Sigmoid colon (tissue), 7 donors: ENCODE data around the gene ASAP2. TPM values are rescaled to one million over a fixed set of nuclear protein-coding genes. Genes with fewer than 3 reads are reported as not detected.

Experiments used
- DNase-seq: peaks from one replicate; pipeline ENCODE4 v3.0.0-alpha.2; 2019
- H3K27ac ChIP-seq, 4 donors: fragments of 200-600 bp; sonication (generic); one replicate each; pipeline ENCODE4 v1.5.1; 2016 to 2019; ENCODE audit warnings: mild to moderate bottlenecking in 1 of 4
- H3K27me3 ChIP-seq, 3 donors: fragments of 200-600 bp; sonication (generic); one replicate each; pipeline ENCODE4 v1.5.1; 2019; ENCODE audit warnings: mild to moderate bottlenecking in 1 of 3
- H3K36me3 ChIP-seq, 4 donors: fragments of 200-600 bp; sonication (generic); one replicate each; pipeline ENCODE4 v1.5.1; 2016 to 2019
- H3K4me1 ChIP-seq, 4 donors: fragments of 200-600 bp; sonication (generic); one replicate each; pipeline ENCODE4 v1.5.1; 2017 to 2019
- H3K4me3 ChIP-seq, 4 donors: fragments of 200-600 bp; sonication (generic); one replicate each; pipeline ENCODE4 v1.5.1; 2017 to 2019; ENCODE audit warnings: mild to moderate bottlenecking in 2 of 4, moderate library complexity in 1 of 4
- H3K9me3 ChIP-seq, 4 donors: fragments of 200-600 bp in 3 of 4; sonication (generic) in 3 of 4; one replicate each; pipeline versions ENCODE4 v1.5.1 to v1.6.1; 2013 to 2019
- EP300 ChIP-seq, 4 donors: sonication (generic); formaldehyde crosslinking; IDR thresholded peaks; one replicate each; pipeline ENCODE4 v1.6.1; 2017; ENCODE audit warnings: antibody characterized with exemption in 4 of 4
- POLR2A ChIP-seq, 2 donors: fragments of 450-650 bp; IDR thresholded peaks; one replicate each; pipeline ENCODE4 v1.6.1; 2016; ENCODE audit warnings: antibody characterized with exemption in 2 of 2, mild to moderate bottlenecking in 2 of 2, moderate library complexity in 2 of 2
- POLR2AphosphoS5 ChIP-seq, 4 donors: sonication (generic); formaldehyde crosslinking; IDR thresholded peaks; one replicate each; pipeline ENCODE4 v1.6.1; 2017; ENCODE audit warnings: antibody characterized with exemption in 4 of 4
- WGBS, 2 donors: extraction: QIAGEN DNeasy Blood & Tissue Kit; methylation state at CpG; one replicate each; pipeline ENCODE4 v1.1.7; 2013; 5-methylcytosine and 5-hydroxymethylcytosine counted together
- intact Hi-C: fragments of 100-400 bp; cut with DNase I; formaldehyde crosslinking; loops from one replicate; pipeline ENCODE4 v1.15.1; 2023
- polyA plus RNA-seq, 3 donors: library from polyadenylated mRNA; stranded (reverse); fragments of 200-250 nt; gene quantifications; one replicate each; pipeline ENCODE4 v1.2.3, GENCODE V29; 2013
- total RNA-seq, 4 donors: library from RNA; depleted of rRNA; stranded (reverse); fragments of >200 nt; gene quantifications; one replicate each; pipeline ENCODE4 v1.1.0, GENCODE V29; 2016
- TF ChIP-seq, protein P1 (sequence below), 4 experiments: fragments of 450-650 bp in 3 of 4; fragments of 200-600 bp in 1 of 4; IDR thresholded peaks; one replicate each; pipeline ENCODE4 v1.5.1; 2016 to 2019; ENCODE audit warnings: antibody characterized with exemption in 4 of 4, mild to moderate bottlenecking in 3 of 4, moderate library complexity in 2 of 4
- donor health status: healthy with polysubstance abuse.
- donor health status: Bipolar disorder and iron deficiency.
- donor health status: healthy.

ASAP2 gene
- total and polyA plus RNA-seq, 7 donors = 15.1 to 56.5 (median 25.8) TPM

DNA sequence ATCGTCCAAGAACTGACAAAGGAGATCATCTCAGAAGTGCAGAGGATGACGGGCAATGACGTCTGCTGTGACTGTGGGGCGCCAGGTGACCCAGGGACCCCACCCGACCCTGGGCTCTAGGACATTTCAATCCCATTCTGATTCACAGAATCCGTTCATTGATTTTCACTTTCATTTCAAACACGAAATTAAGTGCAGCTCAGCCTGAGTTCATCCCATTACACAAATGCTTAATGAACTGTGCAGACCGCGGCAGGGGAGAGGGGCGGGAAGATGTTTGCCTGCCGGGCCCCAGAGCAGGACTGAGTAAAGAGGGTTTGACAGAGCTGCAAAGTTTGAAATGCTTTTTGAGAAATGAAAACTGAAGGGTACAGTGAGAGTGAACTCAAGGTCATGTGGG lies 149.6 kb downstream of the ASAP2 start:
- intact Hi-C loops = no loop called here
- no peak for DNase-seq
- TF ChIP-seq, protein P1, sequence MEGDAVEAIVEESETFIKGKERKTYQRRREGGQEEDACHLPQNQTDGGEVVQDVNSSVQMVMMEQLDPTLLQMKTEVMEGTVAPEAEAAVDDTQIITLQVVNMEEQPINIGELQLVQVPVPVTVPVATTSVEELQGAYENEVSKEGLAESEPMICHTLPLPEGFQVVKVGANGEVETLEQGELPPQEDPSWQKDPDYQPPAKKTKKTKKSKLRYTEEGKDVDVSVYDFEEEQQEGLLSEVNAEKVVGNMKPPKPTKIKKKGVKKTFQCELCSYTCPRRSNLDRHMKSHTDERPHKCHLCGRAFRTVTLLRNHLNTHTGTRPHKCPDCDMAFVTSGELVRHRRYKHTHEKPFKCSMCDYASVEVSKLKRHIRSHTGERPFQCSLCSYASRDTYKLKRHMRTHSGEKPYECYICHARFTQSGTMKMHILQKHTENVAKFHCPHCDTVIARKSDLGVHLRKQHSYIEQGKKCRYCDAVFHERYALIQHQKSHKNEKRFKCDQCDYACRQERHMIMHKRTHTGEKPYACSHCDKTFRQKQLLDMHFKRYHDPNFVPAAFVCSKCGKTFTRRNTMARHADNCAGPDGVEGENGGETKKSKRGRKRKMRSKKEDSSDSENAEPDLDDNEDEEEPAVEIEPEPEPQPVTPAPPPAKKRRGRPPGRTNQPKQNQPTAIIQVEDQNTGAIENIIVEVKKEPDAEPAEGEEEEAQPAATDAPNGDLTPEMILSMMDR (IDR thresholded peaks at IDR 0.05) = no peak
- TF ChIP-seq POLR2AphosphoS5 (IDR thresholded peaks at IDR 0.05) (no peak), EP300 (IDR thresholded peaks at IDR 0.05) (no peak), POLR2A (IDR thresholded peaks at IDR 0.05) (no peak)
- Histone ChIP-seq H3K4me3 (no peak overlapping the region), H3K27me3 (no peaks in the 10 kb centered on the region), H3K36me3 (peaks cover 8 to 99% (median 26%) of the 10 kb centered on the region in 4 donors), H3K27ac (no peak overlapping the region), H3K4me1 (no peaks in the 10 kb centered on the region), H3K9me3 (no peaks in the 10 kb centered on the region)
- WGBS, 2 donors = 89 to 91% methylated on average over 11 of the region's 11 CpGs

DNA sequence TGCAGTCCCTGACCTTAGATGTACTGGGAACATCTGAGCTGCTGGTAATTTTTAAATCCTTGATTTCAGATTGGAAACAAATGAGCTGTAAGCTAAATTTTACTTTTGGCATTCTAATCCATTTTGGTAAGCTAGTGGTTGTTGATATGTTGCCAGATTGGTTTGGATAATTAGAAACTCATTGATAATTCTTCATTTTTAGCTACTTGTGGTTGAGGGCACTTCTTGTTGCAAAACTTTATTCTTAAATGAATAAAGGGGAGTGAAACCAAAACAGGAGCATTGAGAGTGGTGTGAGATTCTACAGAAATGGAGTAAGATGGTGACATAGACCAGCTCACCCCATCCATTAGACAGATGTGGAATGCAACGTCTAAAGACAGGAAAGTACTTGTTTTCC lies 152.2 kb downstream of the ASAP2 start:
- intact Hi-C loops = no loop called here

DNA sequence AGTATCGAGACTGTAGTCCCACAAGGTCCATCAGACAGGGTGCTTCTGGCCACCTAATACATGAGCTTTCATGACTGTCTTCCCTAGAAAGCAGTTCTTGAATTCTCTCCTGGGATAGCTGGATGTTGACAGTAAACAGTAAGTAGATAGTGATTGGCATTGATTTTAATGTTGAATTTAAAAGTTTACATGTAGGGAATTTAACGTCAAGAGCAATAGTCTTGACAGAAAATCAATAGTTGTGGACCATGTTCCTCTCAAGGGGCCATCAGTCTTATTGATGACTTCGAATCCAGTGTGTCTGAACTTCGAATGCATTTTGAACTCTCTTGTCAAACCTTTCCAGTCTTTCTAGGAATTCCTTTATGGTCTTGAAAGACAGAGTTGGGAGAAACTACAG lies 152.9 kb downstream of the ASAP2 start:
- no peaks in the 10 kb centered on the region for H3K27me3 ChIP-seq
- no peak for DNase-seq
- 92 to 93% methylated on average over 4 of the region's 4 CpGs for WGBS, 2 donors
- TF ChIP-seq POLR2A (IDR thresholded peaks at IDR 0.05) = no peak
- TF ChIP-seq, protein P1 (IDR thresholded peaks at IDR 0.05) = no peak
- peaks cover 0 to 98% (median 18%) of the 10 kb centered on the region in 4 donors for H3K36me3 ChIP-seq
- no peak overlapping the region for H3K4me3 ChIP-seq
- H3K27ac ChIP-seq = no peak overlapping the region
- intact Hi-C loops = no loop called here
- no peaks in the 10 kb centered on the region for H3K9me3 ChIP-seq
- H3K4me1 ChIP-seq = no peaks in the 10 kb centered on the region

More for the DNA sequence above, 152.2 kb downstream of the ASAP2 start:
- Histone ChIP-seq H3K27ac (no peak overlapping the region), H3K36me3 (peaks cover 0 to 99% (median 18%) of the 10 kb centered on the region in 4 donors), H3K27me3 (no peaks in the 10 kb centered on the region), H3K4me3 (no peak overlapping the region), H3K9me3 (no peaks in the 10 kb centered on the region), H3K4me1 (no peaks in the 10 kb centered on the region)
- 70 to 78% methylated on average over 1 of the region's 1 CpG for WGBS, 2 donors
- DNase-seq = no peak
- TF ChIP-seq, protein P1 (IDR thresholded peaks at IDR 0.05) = no peak
- no peak for TF ChIP-seq EP300 (IDR thresholded peaks at IDR 0.05)
- no peak for TF ChIP-seq POLR2AphosphoS5 (IDR thresholded peaks at IDR 0.05)
- no peak for TF ChIP-seq POLR2A (IDR thresholded peaks at IDR 0.05)

DNA sequence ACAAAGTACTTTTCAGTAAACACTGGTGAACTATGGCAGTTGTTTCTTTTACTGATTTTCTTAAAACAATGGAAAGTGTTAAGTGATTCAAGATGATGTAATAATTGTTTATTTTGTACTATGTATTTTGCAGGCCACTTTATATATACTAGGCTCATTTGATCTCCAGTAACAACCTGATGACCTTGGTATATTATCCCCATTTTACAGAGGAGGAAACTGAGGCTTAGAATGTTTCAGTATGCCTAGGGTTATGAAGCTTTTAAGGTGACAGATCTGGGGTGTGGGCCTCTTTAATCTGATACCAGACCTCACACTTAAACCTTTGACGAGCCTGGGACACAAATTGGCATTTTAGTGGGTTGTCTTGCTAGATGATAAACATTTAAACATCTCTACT lies 153.5 kb downstream of the ASAP2 start:
- H3K27me3 ChIP-seq = no peaks in the 10 kb centered on the region
- no peaks in the 10 kb centered on the region for H3K9me3 ChIP-seq
- peaks cover 0 to 94% (median 18%) of the 10 kb centered on the region in 4 donors for H3K36me3 ChIP-seq
- no peak for DNase-seq
- intact Hi-C loops = no loop called here
- no peak overlapping the region for H3K4me3 ChIP-seq
- H3K27ac ChIP-seq = no peak overlapping the region
- H3K4me1 ChIP-seq = no peaks in the 10 kb centered on the region
- TF ChIP-seq POLR2A (IDR thresholded peaks at IDR 0.05) (no peak), EP300 (IDR thresholded peaks at IDR 0.05) (no peak), POLR2AphosphoS5 (IDR thresholded peaks at IDR 0.05) (no peak)
- TF ChIP-seq, protein P1 (IDR thresholded peaks at IDR 0.05) = no peak
- 88 to 89% methylated on average over 1 of the region's 1 CpG for WGBS, 2 donors

DNA sequence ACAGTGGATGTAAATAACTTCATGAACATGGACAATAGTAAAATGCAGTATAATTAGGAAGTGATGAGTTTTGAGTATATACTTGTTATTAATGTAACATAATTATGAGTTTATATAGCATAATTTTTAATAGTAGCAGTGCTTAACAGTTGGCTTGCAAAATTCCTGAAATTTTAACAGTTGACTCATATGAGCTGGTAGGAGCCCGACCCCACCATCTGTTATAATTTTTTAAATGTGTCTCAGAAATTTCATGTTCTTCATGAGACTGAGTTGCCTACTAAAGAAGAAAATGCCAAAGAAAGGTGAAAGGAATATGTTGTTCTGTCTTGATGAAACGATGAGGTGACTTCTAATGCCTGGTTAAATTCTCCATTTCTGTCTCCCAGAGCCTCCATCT lies 154.1 kb downstream of the ASAP2 start:
- intact Hi-C loops = no loop called here
- TF ChIP-seq EP300 (IDR thresholded peaks at IDR 0.05) (no peak), POLR2AphosphoS5 (IDR thresholded peaks at IDR 0.05) (no peak), POLR2A (IDR thresholded peaks at IDR 0.05) (no peak)
- TF ChIP-seq, protein P1 (IDR thresholded peaks at IDR 0.05) = no peak

More for the DNA sequence above, 154.1 kb downstream of the ASAP2 start:
- no peaks in the 10 kb centered on the region for H3K9me3 ChIP-seq
- no peak overlapping the region for H3K4me3 ChIP-seq
- H3K4me1 ChIP-seq = no peaks in the 10 kb centered on the region
- WGBS, 2 donors = 88 to 93% methylated on average over 2 of the region's 2 CpGs
- H3K27ac ChIP-seq = no peak overlapping the region
- H3K27me3 ChIP-seq = no peaks in the 10 kb centered on the region
- peaks cover 0 to 94% (median 18%) of the 10 kb centered on the region in 4 donors for H3K36me3 ChIP-seq
- DNase-seq = no peak
